ENCODE data around the gene MBNL1. TPM values are rescaled to one million over a fixed set of nuclear protein-coding genes. Genes with fewer than 3 reads are reported as not detected.

Gene MBNL1
- polyA plus RNA-seq, 1 donor from 2014 or later: 12.7 TPM

DNA sequence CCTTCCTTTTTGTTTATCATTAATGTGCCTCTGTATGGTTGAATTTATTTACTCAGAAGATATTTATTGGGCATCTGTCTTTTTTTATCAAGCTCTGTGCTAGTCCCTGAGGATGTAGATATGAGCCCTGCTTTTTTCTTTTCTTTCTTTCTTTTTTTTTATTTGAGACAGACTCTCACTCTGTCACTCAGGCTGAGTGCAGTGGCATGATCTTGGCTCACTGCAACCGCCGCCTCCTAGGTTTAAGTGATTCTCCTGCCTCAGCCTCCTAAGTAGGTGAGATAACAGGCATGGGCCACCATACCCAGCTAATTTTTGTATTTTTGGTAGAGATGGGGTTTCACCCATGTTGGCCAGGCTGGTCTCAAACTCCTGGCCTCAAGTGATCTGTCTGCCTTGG lies 58.5 kb downstream of the MBNL1 start:
- TF ChIP-seq SMC3 (conservative IDR thresholded peaks at IDR 0.05; ENCODE audit: poor library complexity) (no peak), EP300 (conservative IDR thresholded peaks at IDR 0.05; ENCODE audit: poor library complexity, severe bottlenecking) (no peak), RAD21 (conservative IDR thresholded peaks at IDR 0.05) (no peak), POLR2AphosphoS5 (IDR thresholded peaks at IDR 0.05) (no peak), TAF1 (IDR thresholded peaks at IDR 0.05; ENCODE audit: low read depth) (no peak), MXI1 (conservative IDR thresholded peaks at IDR 0.05; ENCODE audit: poor library complexity, severe bottlenecking) (no peak), EZH2 (IDR thresholded peaks at IDR 0.05; ENCODE audit: borderline replicate concordance, insufficient read depth, low read length, poor library complexity, severe bottlenecking) (no peak)
- TF ChIP-seq, protein P1, sequence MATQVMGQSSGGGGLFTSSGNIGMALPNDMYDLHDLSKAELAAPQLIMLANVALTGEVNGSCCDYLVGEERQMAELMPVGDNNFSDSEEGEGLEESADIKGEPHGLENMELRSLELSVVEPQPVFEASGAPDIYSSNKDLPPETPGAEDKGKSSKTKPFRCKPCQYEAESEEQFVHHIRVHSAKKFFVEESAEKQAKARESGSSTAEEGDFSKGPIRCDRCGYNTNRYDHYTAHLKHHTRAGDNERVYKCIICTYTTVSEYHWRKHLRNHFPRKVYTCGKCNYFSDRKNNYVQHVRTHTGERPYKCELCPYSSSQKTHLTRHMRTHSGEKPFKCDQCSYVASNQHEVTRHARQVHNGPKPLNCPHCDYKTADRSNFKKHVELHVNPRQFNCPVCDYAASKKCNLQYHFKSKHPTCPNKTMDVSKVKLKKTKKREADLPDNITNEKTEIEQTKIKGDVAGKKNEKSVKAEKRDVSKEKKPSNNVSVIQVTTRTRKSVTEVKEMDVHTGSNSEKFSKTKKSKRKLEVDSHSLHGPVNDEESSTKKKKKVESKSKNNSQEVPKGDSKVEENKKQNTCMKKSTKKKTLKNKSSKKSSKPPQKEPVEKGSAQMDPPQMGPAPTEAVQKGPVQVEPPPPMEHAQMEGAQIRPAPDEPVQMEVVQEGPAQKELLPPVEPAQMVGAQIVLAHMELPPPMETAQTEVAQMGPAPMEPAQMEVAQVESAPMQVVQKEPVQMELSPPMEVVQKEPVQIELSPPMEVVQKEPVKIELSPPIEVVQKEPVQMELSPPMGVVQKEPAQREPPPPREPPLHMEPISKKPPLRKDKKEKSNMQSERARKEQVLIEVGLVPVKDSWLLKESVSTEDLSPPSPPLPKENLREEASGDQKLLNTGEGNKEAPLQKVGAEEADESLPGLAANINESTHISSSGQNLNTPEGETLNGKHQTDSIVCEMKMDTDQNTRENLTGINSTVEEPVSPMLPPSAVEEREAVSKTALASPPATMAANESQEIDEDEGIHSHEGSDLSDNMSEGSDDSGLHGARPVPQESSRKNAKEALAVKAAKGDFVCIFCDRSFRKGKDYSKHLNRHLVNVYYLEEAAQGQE (IDR thresholded peaks at IDR 0.05; ENCODE audit: borderline replicate concordance): no peak
- TF ChIP-seq, protein P2, sequence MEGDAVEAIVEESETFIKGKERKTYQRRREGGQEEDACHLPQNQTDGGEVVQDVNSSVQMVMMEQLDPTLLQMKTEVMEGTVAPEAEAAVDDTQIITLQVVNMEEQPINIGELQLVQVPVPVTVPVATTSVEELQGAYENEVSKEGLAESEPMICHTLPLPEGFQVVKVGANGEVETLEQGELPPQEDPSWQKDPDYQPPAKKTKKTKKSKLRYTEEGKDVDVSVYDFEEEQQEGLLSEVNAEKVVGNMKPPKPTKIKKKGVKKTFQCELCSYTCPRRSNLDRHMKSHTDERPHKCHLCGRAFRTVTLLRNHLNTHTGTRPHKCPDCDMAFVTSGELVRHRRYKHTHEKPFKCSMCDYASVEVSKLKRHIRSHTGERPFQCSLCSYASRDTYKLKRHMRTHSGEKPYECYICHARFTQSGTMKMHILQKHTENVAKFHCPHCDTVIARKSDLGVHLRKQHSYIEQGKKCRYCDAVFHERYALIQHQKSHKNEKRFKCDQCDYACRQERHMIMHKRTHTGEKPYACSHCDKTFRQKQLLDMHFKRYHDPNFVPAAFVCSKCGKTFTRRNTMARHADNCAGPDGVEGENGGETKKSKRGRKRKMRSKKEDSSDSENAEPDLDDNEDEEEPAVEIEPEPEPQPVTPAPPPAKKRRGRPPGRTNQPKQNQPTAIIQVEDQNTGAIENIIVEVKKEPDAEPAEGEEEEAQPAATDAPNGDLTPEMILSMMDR (IDR thresholded peaks at IDR 0.05; ENCODE audit: poor library complexity, severe bottlenecking): no peak
- H3K9me3 ChIP-seq (ENCODE audit: low read length): no peaks in the 10 kb centered on the region
- no peaks in the 10 kb centered on the region for H4K20me1 ChIP-seq (ENCODE audit: insufficient read depth)
- H3K4me2 ChIP-seq (ENCODE audit: low read length): no peak overlapping the region
- no peak overlapping the region for H3K27ac ChIP-seq (ENCODE audit: low read length)
- no peaks in the 10 kb centered on the region for H3F3A ChIP-seq (ENCODE audit: insufficient read depth, low read length, poor library complexity, severe bottlenecking)
- no peaks in the 10 kb centered on the region for H3K27me3 ChIP-seq (ENCODE audit: insufficient read depth, low read depth, low read length)
- no peak overlapping the region for H3K9ac ChIP-seq (ENCODE audit: low read length)
- no peak overlapping the region for H3K4me3 ChIP-seq (ENCODE audit: low read length)
- H3K79me2 ChIP-seq (replicated peaks; ENCODE audit: insufficient read depth, low read length): peaks cover 39% of the 10 kb centered on the region
- no peak overlapping the region for H2AFZ ChIP-seq (ENCODE audit: low read depth, low read length)
- H3K36me3 ChIP-seq (ENCODE audit: insufficient read depth, low read length): no peaks in the 10 kb centered on the region
- H3K9me2 ChIP-seq (ENCODE audit: insufficient read depth, low read length): no peaks in the 10 kb centered on the region

DNA sequence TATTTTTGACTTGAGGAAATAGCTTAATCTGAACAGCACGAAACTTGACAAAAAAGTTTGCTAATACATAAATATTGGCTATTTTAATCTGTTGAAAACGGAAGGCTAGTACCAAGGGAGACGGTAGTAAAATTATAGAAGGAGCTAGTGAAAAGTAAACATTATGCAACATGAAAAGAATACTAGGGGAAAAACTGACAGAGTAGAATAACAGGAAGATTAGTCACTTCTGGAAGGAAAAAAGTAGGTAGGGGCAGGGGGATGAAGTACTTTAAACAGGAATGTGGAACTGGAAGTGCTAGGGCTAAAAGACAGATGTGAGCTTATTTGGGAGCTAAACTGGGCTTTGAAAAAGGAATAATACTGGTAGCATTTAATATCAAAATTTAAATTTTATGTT lies 60.1 kb downstream of the MBNL1 start:
- H3K9ac ChIP-seq (ENCODE audit: low read length): no peak overlapping the region
- no peak overlapping the region for H2AFZ ChIP-seq (ENCODE audit: low read depth, low read length)
- H3K27me3 ChIP-seq (ENCODE audit: insufficient read depth, low read depth, low read length): no peaks in the 10 kb centered on the region
- H4K20me1 ChIP-seq (ENCODE audit: insufficient read depth): no peaks in the 10 kb centered on the region
- no peak overlapping the region for H3K4me3 ChIP-seq (ENCODE audit: low read length)
- TF ChIP-seq POLR2AphosphoS5 (IDR thresholded peaks at IDR 0.05): no peak
- TF ChIP-seq, protein P1 (IDR thresholded peaks at IDR 0.05; ENCODE audit: borderline replicate concordance): no peak
- TF ChIP-seq EP300 (conservative IDR thresholded peaks at IDR 0.05; ENCODE audit: poor library complexity, severe bottlenecking): no peak
- TF ChIP-seq RAD21 (conservative IDR thresholded peaks at IDR 0.05): no peak
- no peak for TF ChIP-seq EZH2 (IDR thresholded peaks at IDR 0.05; ENCODE audit: borderline replicate concordance, insufficient read depth, low read length, poor library complexity, severe bottlenecking)
- no peak for TF ChIP-seq TAF1 (IDR thresholded peaks at IDR 0.05; ENCODE audit: low read depth)
- no peak for TF ChIP-seq SMC3 (conservative IDR thresholded peaks at IDR 0.05; ENCODE audit: poor library complexity)
- TF ChIP-seq, protein P2 (IDR thresholded peaks at IDR 0.05; ENCODE audit: poor library complexity, severe bottlenecking): no peak
- TF ChIP-seq MXI1 (conservative IDR thresholded peaks at IDR 0.05; ENCODE audit: poor library complexity, severe bottlenecking): no peak
- H3K9me2 ChIP-seq (ENCODE audit: insufficient read depth, low read length): no peaks in the 10 kb centered on the region
- no peaks in the 10 kb centered on the region for H3F3A ChIP-seq (ENCODE audit: insufficient read depth, low read length, poor library complexity, severe bottlenecking)
- H3K9me3 ChIP-seq (ENCODE audit: low read length): no peaks in the 10 kb centered on the region
- peaks cover 28% of the 10 kb centered on the region for H3K79me2 ChIP-seq (replicated peaks; ENCODE audit: insufficient read depth, low read length)
- no peaks in the 10 kb centered on the region for H3K36me3 ChIP-seq (ENCODE audit: insufficient read depth, low read length)
- no peak overlapping the region for H3K4me2 ChIP-seq (ENCODE audit: low read length)
- no peak overlapping the region for H3K27ac ChIP-seq (ENCODE audit: low read length)

Data from neural cell (in vitro differentiated cells).